LNCaP clone FGC (cell line): ENCODE measurements around the gene BICDL2.
"Not testable (repeated sequence)": the region's sequence is repeated elsewhere in the genome, so short reads cannot be mapped to it uniquely, and the experiment has no call there.

Experiments used
- DNase-seq: peaks from one replicate; pipeline ENCODE4 v3.0.0-alpha.2; 2011; ENCODE audit warnings: low read depth
- H3K4me3 ChIP-seq: 2 replicates; pipeline ENCODE4 v1.5.1; 2011; ENCODE audit warnings: mild to moderate bottlenecking, low read depth, low read length, control low read depth
- TF ChIP-seq, protein P1 (sequence below): IDR thresholded peaks from 2 replicates; pipeline ENCODE4 v1.5.1; 2012; ENCODE audit warnings: mild to moderate bottlenecking; ENCODE audit not compliant: control insufficient read depth, insufficient read depth; ENCODE audit errors: extremely low read depth

The BICDL2 gene, protein sequence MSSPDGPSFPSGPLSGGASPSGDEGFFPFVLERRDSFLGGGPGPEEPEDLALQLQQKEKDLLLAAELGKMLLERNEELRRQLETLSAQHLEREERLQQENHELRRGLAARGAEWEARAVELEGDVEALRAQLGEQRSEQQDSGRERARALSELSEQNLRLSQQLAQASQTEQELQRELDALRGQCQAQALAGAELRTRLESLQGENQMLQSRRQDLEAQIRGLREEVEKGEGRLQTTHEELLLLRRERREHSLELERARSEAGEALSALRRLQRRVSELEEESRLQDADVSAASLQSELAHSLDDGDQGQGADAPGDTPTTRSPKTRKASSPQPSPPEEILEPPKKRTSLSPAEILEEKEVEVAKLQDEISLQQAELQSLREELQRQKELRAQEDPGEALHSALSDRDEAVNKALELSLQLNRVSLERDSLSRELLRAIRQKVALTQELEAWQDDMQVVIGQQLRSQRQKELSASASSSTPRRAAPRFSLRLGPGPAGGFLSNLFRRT

DNA sequence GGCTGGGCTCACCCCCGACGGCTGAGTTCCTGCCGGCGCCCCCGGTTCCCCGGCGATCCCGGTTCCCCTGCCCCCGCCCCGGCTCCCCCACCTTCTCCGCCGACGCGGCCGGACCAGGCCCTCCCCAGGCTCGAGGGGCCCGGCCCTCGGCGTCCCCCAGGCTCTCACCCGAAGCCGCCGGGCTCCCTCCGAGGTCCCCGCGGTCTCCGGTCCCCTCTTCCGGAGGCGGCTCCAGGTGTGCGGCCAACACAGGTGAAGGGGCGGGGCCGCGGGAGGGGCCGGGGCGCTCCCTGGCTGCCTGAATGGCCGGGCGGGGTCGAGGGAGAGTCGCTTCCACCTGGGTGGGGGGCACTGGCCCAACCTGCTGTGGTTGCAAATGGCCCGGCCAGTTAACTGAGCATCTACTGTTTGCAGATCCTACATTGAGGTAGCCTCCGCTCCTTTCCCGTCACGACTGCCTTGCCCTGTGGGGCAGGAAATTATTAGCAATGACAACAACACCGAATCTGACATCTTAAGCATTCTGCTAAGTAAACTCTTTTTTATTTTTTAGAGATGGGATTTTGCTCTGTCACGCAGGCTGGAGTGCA, at the start of gene BICDL2:
Gene BICDL2, minus strand, starts transcription at position 219 of the 590 bp plus-strand sequence. CDS start 1,448 bp downstream, outside the sequence.
- peak within 1 kb of the TSS; percentile 69 for H3K4me3 ChIP-seq
- TF ChIP-seq, protein P1, sequence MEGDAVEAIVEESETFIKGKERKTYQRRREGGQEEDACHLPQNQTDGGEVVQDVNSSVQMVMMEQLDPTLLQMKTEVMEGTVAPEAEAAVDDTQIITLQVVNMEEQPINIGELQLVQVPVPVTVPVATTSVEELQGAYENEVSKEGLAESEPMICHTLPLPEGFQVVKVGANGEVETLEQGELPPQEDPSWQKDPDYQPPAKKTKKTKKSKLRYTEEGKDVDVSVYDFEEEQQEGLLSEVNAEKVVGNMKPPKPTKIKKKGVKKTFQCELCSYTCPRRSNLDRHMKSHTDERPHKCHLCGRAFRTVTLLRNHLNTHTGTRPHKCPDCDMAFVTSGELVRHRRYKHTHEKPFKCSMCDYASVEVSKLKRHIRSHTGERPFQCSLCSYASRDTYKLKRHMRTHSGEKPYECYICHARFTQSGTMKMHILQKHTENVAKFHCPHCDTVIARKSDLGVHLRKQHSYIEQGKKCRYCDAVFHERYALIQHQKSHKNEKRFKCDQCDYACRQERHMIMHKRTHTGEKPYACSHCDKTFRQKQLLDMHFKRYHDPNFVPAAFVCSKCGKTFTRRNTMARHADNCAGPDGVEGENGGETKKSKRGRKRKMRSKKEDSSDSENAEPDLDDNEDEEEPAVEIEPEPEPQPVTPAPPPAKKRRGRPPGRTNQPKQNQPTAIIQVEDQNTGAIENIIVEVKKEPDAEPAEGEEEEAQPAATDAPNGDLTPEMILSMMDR: no peak
- DNase-seq: no peak

DNA sequence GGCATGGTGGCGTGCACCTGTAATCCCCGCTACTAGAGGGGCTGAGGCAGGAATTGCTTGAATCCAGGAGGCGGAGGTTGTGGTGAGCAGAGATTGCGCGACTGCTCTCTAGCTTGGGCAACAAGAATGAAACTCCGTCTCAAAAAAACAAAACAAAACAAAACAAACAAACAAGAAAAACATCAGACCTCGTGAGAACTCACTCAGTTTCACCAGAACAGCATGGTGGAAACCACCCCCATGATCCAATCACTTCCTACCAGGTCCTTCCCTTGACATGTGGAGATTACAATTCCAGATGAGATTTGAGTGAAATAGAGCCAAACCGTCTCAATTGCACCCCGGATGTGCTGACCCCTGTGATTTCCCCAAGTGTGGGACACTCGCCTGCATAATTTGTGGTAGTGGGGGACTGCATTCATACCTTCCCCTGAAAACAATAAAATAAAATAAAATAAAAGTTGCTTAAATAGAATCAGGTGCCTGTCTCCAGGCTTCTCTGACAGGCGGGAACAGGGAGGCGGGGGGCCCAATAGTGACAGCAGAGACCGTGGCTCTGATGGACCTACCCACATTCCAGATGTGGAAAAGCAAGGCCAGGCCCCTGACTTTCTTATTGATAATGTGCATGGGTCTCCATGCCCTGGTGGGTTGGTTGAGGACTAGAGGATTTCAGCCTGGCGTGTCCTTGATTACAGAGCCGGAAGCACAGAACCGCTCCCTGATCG, 49.3 kb upstream of the BICDL2 start:
- DNase-seq: no peak
- no peak overlapping the region for H3K4me3 ChIP-seq
- TF ChIP-seq, protein P1: no peak

DNA sequence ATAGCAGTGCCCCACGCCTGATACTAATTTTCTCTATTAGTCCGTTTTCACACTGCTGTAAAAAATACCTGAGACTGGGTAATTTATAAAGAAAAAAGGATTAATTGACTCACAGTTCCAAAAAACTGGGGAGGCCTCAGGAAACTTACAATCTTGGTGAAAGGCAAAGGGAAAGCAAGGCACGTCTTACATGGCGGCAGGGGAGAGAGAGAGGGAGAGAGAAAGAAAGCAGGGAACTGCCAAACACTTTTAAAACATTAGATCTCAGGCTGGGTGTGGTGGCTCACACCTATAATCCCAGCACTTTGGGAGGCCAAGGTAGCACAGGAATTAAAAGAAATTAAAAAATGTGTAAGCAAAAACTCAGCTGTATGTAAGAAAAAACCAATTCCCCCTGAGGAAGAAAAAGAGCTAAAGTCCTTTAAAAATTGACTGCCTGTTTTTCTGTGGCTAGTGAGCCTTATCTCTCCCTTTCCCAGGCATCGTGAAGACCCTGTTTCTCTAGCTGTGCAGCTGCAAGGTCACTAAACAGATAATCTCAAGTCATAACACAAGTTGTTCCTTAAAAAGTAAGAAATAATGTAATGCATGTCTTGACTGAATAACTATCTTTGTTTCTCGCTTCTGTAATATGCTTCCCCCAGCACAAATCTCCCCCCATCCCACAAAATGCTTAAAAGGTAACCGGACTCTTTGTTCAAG, 48.4 kb upstream of the BICDL2 start:
- TF ChIP-seq, protein P1: no peak
- no peak overlapping the region for H3K4me3 ChIP-seq
- DNase-seq: no peak

DNA sequence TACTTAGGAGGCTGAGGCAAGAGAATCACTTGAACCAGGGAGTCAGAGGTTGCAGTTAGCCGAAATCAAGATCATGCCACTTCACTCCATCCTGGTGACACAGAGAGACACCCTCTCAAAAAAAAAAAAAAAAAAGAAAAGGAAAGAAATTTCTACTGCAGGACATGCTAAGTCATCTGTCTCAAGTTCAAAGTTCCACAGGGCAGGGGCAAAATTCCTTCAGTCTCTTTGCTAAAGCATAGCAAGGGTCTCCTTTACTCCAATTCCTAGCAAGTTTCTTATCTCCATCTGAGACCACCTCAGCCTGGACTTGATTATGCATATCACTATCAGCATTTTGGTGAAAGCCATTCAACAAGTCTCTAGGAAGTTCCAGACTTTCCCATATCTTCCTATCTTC, 47.7 kb upstream of the BICDL2 start:
- no peak overlapping the region for H3K4me3 ChIP-seq
- TF ChIP-seq, protein P1: no peak
- DNase-seq: no peak

DNA sequence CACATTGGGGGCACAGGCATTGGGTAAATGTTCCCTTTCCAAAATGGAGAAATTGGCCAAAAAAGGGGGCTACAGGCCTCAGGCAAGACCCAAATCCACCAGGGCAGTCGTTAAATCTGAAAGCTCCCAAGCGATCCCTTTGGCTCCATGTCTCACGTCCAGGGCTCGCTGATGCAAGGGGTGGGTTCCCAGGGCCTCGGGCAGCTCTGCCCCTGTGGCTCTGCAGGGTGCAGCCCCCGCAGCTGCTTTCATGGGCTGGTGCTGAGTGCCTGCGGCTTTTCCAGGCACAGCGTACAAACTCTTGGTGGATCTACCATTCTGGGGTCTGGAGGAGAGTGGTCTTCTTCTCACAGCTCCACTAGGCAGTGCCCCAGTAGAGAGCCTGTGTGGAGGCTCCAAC, 46.7 kb upstream of the BICDL2 start:
- DNase-seq: not testable (repeated sequence)

DNA sequence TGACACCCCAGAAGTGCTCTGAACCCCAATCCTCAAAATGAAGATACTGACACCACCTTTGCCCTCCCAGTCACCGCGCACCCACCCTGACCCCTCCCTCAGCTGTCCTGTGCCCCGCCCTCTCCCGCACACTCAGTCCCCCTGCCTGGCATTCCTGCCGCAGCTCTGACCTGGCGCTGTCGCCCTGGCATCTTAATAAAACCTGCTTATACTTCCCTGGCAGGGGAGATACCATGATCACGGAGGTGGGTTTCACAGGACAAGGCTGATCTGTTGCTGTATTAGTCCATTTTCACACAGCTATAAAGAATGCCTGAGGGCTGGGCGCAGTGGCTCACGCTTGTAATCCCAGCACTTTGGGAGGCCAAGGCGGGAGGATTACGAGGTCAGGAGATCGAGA, 45.2 kb upstream of the BICDL2 start:
- not testable (repeated sequence) for DNase-seq, H3K4me3 ChIP-seq

More for the DNA sequence above, 46.7 kb upstream of the BICDL2 start:
- H3K4me3 ChIP-seq: not testable (repeated sequence)

DNA sequence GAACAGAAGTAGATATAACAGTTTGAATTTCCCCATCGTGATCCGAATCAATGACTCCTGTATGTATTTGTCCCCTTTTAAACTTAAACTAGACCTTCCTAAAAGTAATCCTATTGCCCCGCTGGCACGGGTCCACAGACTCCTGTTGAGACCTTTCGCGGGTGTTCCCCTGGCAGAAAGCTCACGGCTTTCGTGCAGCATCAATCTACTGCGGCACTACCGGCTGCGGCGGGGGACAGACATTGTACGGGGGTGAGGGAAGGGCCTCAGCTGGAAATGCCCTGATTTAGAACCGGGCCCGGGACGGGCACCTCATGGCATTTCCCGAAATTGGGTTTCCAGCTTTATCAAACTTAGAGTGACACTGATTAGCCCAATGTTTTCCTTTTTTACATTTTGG, 43.3 kb upstream of the BICDL2 start:
- DNase-seq: no peak
- no peak overlapping the region for H3K4me3 ChIP-seq
- TF ChIP-seq, protein P1: no peak
